ENCODE results near the gene TEDDM1.

- TF ChIP-seq CTCF (IDR thresholded peaks at IDR 0.05; ENCODE audit: poor library complexity, severe bottlenecking) (no peak), EZH2 (IDR thresholded peaks at IDR 0.05; ENCODE audit: borderline replicate concordance, insufficient read depth, low read length, poor library complexity, severe bottlenecking) (no peak), POLR2AphosphoS5 (IDR thresholded peaks at IDR 0.05) (no peak), EP300 (conservative IDR thresholded peaks at IDR 0.05; ENCODE audit: poor library complexity, severe bottlenecking) (no peak), SMC3 (conservative IDR thresholded peaks at IDR 0.05; ENCODE audit: poor library complexity) (no peak)
Measured at GRCh38 chr1:182389619-182390047, 10.8 kb downstream of the TEDDM1 start.
